HG02981 (cell line): ENCODE results near the gene PLK1.

Experiments
- ATAC-seq: cut with Tn5 transposase; IDR thresholded peaks from one replicate; pipeline ENCODE4 v1.9.1; 2021; ENCODE audit warnings: mild to moderate bottlenecking, moderate library complexity; ENCODE audit not compliant: unreplicated experiment

Gene PLK1

GRCh38 chr16:23679274-23679985 is 741 bp downstream of the PLK1 start:
- ATAC-seq = no peak

DNA sequence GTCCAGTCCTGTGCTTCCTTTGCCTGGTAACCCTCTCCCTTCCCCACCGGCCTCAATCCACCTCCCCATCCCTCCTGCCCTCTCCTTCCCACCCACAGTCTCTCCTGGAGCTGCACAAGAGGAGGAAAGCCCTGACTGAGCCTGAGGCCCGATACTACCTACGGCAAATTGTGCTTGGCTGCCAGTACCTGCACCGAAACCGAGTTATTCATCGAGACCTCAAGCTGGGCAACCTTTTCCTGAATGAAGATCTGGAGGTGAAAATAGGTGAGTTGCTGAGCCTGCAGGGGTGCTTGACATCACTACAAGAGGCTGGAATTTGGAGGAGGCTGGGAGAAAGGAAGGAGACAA is 1.3 kb downstream of the PLK1 start:
- no peak for ATAC-seq

DNA sequence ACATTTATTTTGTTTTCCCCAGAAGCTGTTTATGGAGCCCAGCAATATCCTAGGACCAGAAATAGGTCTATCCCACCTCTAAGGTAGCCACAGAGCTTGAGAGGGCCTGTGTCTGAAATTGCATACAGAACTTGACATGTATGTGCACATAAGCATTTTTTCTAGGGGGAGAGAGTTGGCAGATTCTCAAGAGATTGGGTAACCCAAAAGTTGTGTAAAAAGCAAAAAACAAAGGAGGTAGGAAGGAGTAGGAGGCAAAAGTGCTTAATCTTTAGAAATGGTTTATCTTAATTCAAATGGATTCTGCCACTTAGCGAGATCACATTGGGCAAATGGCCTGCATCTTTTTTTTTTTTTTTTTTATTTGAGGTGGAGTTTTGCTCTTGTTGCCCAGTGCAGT is 3.5 kb downstream of the PLK1 start:
- ATAC-seq = no peak

DNA sequence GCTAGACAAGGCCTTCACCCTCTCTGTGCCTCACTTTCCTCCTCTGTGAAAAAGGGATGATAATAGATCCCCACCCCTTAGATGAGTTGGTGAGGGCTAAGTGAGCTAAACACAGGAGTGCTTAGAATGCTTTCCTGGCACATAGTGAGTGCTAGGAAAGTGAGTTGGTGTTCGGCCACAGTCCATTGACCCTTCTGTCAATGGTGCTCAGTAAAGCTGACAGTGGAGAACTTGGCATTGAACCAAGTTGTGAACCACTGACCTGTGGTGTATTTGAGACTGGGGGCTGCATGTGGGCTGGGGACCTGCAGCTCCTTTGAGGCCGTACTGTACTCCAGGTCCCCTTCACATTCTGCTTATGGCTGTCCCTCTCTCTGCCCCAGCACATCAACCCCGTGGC is 4.8 kb downstream of the PLK1 start:
- no peak for ATAC-seq

DNA sequence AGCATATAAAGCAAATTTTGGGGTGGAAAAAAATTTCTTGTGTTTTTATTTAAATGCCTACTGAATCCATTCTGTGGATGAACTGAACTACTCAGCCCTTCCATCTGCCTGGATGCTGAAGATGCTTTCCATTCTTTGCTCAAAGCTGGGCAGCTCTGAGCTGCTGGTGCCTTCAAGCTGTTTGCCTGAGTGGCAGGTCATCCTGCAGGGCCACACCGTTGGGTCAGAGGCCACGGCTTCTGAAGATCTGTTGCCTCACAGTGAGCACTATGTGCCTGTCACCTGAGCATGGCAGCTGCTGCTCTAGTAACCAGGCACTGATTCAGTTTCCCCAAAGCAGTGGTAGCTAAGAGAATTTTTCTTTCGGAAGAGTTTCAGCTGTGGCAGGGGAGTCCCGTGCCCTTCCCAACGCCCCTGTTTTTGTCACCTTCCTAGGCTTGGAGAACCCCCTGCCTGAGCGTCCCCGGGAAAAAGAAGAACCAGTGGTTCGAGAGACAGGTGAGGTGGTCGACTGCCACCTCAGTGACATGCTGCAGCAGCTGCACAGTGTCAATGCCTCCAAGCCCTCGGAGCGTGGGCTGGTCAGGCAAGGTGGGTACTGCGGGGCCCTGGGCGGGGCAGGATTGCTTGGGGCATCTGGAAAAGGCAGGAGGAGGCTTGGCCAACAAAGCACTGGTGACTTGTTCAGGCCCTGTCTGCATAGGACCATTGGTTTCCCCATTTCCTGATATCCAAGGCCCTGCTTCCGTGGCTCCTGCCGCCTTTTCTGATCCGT is 8.5 kb downstream of the PLK1 start:
- ATAC-seq = no peak

- no peak for ATAC-seq
Measured at GRCh38 chr16:23689442-23690187, 10.9 kb downstream of the PLK1 start.

- ATAC-seq = no peak
Measured at GRCh38 chr16:23690771-23691482, 12.2 kb downstream of the PLK1 start.

GRCh38 chr16:23691483-23692189 is 12.9 kb downstream of the PLK1 start:
- no peak for ATAC-seq

DNA sequence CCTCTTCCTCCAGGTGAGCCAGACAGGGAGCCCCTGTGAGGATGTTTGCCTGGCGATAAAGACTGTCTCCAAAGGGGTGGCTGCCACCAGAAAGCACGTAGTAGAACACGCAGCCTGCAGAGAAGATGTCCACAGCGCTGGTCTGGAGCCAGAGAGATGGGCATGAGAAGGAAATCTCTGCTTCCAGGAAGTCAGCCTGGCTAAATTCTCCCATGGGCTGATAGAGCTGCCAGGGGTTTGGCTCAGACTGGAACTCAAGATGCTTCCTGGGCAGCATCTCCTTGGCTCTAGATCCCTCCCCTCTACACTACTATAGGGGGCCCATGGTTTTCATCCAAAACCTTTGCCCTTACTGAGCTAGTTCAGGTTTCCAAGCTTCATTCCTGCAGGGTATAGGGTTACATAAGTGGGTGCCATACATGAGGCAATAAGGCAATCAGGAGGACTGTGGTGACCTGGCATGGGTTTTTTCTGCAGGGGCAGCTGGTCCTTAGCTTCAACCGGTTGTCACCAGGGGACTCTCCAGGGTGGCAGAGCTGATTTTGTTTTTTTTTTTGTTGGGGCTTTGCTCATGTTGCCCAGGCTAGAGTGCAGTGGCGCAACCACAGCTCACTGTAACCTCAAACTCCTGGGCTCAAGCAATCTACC is 13.6 kb downstream of the PLK1 start:
- ATAC-seq = no peak

GRCh38 chr16:23694265-23694643 is 15.6 kb downstream of the PLK1 start:
- no peak for ATAC-seq

DNA sequence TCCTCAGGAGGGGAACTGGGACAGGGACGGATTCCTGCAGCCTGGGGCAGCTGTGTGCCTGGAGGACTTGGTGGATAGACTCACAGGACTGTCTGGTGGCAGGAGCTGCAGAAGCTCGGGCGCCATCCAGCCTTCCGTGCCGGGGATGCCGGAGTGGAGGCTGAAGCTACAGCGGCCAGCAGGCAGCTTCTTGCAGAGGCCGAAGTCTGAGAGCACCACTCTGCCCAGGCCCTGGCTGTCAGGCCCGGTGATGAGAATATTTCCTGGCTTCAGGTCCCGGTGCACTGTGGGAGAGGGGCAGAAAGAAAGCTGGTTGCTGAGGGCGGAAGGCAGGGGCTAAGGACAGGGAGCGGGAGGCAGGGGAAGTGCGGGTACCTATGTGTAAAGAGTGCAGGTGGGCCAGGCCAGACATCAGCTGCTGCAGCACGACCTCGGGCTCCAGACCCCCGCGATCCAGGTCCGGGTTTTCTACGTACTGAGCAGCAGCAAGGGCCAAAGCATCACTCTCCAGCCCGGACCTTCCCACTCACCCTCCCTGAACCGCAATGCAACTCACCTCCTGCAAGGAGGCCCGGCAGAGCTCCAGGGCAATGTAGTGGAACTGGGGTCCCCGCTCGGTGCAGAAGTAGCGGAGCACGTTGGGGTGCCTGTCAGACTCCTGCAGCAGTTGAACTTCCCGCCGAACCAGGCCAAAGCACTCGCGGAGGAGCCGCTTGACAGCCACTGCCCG is 16.1 kb downstream of the PLK1 start:
- ATAC-seq = no peak

GRCh38 chr16:23695756-23696155 is 17.1 kb downstream of the PLK1 start:
- no peak for ATAC-seq

DNA sequence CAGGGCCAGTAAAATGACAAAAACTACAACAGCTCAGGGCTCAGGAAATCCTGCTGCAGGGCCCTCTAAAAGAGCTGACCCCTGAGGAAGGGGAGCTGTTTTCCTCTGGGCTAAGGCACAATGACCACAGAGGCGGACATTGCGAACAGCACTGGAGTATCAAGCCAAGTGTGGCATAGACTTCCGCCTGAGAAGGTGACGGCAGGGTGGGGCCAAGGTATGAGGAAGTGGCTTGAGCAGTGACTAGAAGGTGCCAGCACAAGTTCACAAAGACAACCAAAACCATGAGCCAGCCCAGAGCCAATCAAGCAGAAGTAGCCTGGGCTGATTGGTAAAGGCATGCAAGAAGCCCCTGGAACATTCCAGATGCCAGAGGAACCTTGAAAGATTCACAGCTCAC is 20.4 kb downstream of the PLK1 start:
- ATAC-seq = no peak

DNA sequence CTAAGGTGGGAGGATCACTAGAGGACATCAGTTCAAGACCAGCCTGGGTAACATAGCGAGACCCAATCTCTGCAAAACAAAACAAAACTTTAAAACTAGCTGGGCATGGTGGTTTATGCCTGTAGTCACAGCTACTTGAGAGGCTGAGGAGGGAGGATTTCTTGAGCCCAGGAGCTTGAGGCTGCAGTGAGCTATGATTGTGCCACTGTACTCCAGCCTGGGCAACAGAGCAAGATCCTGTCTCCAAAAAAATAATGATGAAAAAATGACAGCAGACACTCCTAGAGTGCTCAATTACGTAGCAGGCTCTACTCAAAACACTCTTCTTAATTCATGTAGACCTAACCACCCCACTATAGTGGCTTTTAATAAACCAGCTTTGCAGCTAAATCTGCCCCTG is 21.4 kb downstream of the PLK1 start:
- no peak for ATAC-seq

DNA sequence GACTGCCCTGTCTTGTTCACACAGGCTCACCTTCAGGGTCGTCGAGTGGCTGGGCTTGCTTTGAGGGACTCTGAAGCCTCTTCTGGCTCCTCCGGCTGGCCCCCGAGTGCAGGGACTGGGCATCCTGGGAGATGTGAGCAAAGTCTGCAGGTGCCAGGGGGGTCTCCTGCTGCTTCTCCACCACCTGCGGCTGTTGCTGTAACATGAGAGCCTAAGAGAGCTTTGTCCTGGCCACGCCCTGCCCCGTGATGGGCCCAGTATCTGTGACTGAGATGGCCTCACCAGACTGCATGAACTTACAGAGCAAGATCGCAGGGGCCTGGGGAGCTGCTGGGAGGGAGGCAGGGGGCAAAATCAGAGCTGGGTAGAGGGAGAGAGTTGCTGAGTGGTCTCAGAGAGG is 21.8 kb downstream of the PLK1 start:
- ATAC-seq = no peak

GRCh38 chr16:23701045-23701444 is 22.4 kb downstream of the PLK1 start:
- ATAC-seq = no peak

DNA sequence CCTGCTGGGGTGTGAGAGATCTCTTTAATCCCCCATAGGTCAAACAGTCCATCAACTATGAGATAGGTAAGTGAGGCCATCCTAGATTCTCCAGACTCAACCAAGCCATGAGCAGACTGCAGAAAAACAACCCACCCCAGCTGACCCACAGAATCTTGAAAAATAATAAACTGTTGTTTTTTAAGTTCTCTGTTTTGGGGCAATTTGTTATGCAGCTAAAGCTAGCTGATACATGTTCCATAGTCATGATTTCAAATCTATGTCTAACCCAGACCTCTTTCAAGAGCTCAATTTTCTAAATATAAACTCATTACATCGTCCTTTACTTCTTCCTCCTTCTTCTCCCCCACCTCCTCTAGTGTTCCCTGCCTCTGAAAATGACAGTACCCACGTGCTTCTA is 24.3 kb downstream of the PLK1 start:
- no peak for ATAC-seq

GRCh38 chr16:23704772-23705516 is 26.3 kb downstream of the PLK1 start:
- ATAC-seq = no peak

GRCh38 chr16:23705517-23705902 is 26.8 kb downstream of the PLK1 start:
- no peak for ATAC-seq
